Panc1 (cell line): ENCODE data around the gene TAC4. TPM values are rescaled to one million over a fixed set of nuclear protein-coding genes. Genes with fewer than 3 reads are reported as not detected.

Experiments used
- ATAC-seq: fragments of 200-7000 bp; cut with Tn5 transposase; 2 replicates; pipeline ENCODE4 v1.9.1; 2020; ENCODE audit warnings: mild to moderate bottlenecking, moderate library complexity
- BruUV-seq: library from RNA; stranded (reverse); fragments of 400-500 nt; replicated peaks from 2 replicates; lab custom pipeline; 2021; lab: Mats Ljungman, UMichigan
- CTCF ChIA-PET: fragments of 300-600 bp; sonication (Branson Sonifier 250); formaldehyde crosslinking; loops from one replicate; lab custom pipeline; 2022; ENCODE audit warnings: antibody characterized with exemption; lab: Charles Lee
- POLR2A ChIA-PET: fragments of 300-600 bp; sonication (Branson Sonifier 250); formaldehyde crosslinking; loops from one replicate; lab custom pipeline; 2022; ENCODE audit warnings: antibody characterized with exemption; lab: Charles Lee
- DNase-seq: peaks from one replicate; pipeline ENCODE4 v3.0.0-alpha.2; 2010; ENCODE audit warnings: low read depth, low spot score
- H3K27ac ChIP-seq: 2 replicates; pipeline ENCODE4 v1.5.1; 2011; ENCODE audit warnings: mild to moderate bottlenecking, low read length, inconsistent platforms
- H3K27me3 ChIP-seq: fragments of 200-500 bp; sonication (Bioruptor generic); 2 replicates; pipeline ENCODE4 v1.6.0; 2014; ENCODE audit warnings: low read length, inconsistent platforms; ENCODE audit not compliant: control insufficient read depth, insufficient read depth
- H3K36me3 ChIP-seq: fragments of 200-500 bp; sonication (Bioruptor generic); 2 replicates; pipeline ENCODE4 v1.5.1; 2014; ENCODE audit warnings: inconsistent platforms, mild to moderate bottlenecking, low read length, moderate library complexity; ENCODE audit not compliant: control insufficient read depth, insufficient read depth
- H3K4me1 ChIP-seq: 2 replicates; pipeline ENCODE4 v1.5.1; 2011; ENCODE audit warnings: inconsistent platforms, mild to moderate bottlenecking, low read length, moderate library complexity; ENCODE audit not compliant: control insufficient read depth, insufficient read depth
- H3K4me3 ChIP-seq, 2 experiments: 2 replicates each; pipeline ENCODE4 v1.5.1; 2011 to 2012; ENCODE audit warnings: low read depth in 2 of 2, low read length in 2 of 2, mild to moderate bottlenecking in 2 of 2, inconsistent platforms in 1 of 2, moderate library complexity in 1 of 2
- H3K9me3 ChIP-seq: fragments of 200-500 bp; sonication (Bioruptor generic); 2 replicates; pipeline ENCODE4 v1.5.1; 2014; ENCODE audit warnings: low read depth, mild to moderate bottlenecking, inconsistent platforms, low read length, moderate library complexity; ENCODE audit not compliant: control insufficient read depth, insufficient read depth
- CTCF ChIP-seq: fragments of 450-650 bp; IDR thresholded peaks from 2 replicates; pipeline ENCODE4 v1.5.1; 2017; ENCODE audit warnings: mild to moderate bottlenecking
- POLR2AphosphoS5 ChIP-seq: IDR thresholded peaks from 2 replicates; pipeline ENCODE4 v1.6.1; 2012; ENCODE audit warnings: mild to moderate bottlenecking, low read depth, low read length, moderate library complexity
- REST ChIP-seq, 2 experiments: IDR thresholded peaks; 2 replicates each; pipeline ENCODE4 v1.6.1; 2011 to 2012; ENCODE audit warnings: low read depth in 2 of 2, control low read depth in 1 of 2, low read length in 1 of 2, mild to moderate bottlenecking in 1 of 2, moderate library complexity in 1 of 2; ENCODE audit not compliant: insufficient read depth in 1 of 2
- SIN3A ChIP-seq: IDR thresholded peaks from 2 replicates; pipeline ENCODE4 v1.6.1; 2012; ENCODE audit warnings: low read depth, mild to moderate bottlenecking, low read length, moderate library complexity, borderline replicate concordance; ENCODE audit not compliant: insufficient read depth
- TCF7L2 ChIP-seq: IDR thresholded peaks from 2 replicates; pipeline ENCODE4 v1.6.1; 2011; ENCODE audit warnings: mild to moderate bottlenecking, low read depth, low read length, inconsistent platforms
- in situ Hi-C: cut with HindIII; loops from 2 replicates; pipeline ENCODE4 v1.10.0; 2016; ENCODE audit warnings: low sequenced_read_pairs, low pct_unique_long_range_greater_than_20kb
- intact Hi-C: fragments of 100-400 bp; cut with micrococcal nuclease; formaldehyde crosslinking; loops from one replicate; pipeline ENCODE4 v1.10.0; 2022; ENCODE audit not compliant: unreplicated experiment
- total RNA-seq: library from RNA; stranded (reverse); gene quantifications from one replicate; pipeline ENCODE4 v1.2.1, GENCODE V29; 2021; ENCODE audit not compliant: unreplicated experiment

The TAC4 gene
- total RNA-seq, 1 experiment from 2014 or later: not detected

GRCh38 chr17:49815761-49816281, 32.0 kb downstream of the TAC4 start:
- H3K27me3 ChIP-seq: no peaks in the 10 kb centered on the region
- POLR2A ChIA-PET: interaction anchor here (0.7 kb wide), 1 partner anchor 86 kb away, joined by 3 read pairs; no protein-coding TSS in a partner anchor
- CTCF ChIA-PET: no interaction called here
- intact Hi-C loops (no loop called here), in situ Hi-C loops (no loop called here)
- no peaks in the 10 kb centered on the region for H3K9me3 ChIP-seq
- TF ChIP-seq POLR2AphosphoS5 (no peak), TCF7L2 (no peak), CTCF (no peak), REST (IDR thresholded peaks at IDR 0.05; ENCODE audit: insufficient read depth in 1 of 2, low read depth in 2 of 2, low read length in 1 of 2) (no peak), SIN3A (no peak)
- H3K27ac ChIP-seq: no peak overlapping the region
- no peak overlapping the region for H3K4me3 ChIP-seq
- no peak for ATAC-seq
- H3K4me1 ChIP-seq: no peaks in the 10 kb centered on the region
- H3K36me3 ChIP-seq: peaks cover 24% of the 10 kb centered on the region
- no TSS peak for BruUV-seq
- DNase-seq: no peak

GRCh38 chr17:49814781-49815529, 32.9 kb downstream of the TAC4 start:
- DNase-seq: no peak
- H3K27me3 ChIP-seq: no peaks in the 10 kb centered on the region
- H3K36me3 ChIP-seq: peaks cover 23% of the 10 kb centered on the region
- no peak overlapping the region for H3K4me3 ChIP-seq
- POLR2A ChIA-PET: no interaction called here
- no peak for ATAC-seq
- intact Hi-C loops: no loop called here
- no TSS peak for BruUV-seq
- in situ Hi-C loops: no loop called here
- H3K27ac ChIP-seq: no peak overlapping the region
- H3K9me3 ChIP-seq: no peaks in the 10 kb centered on the region
- TF ChIP-seq REST (IDR thresholded peaks at IDR 0.05; ENCODE audit: insufficient read depth in 1 of 2, low read depth in 2 of 2, low read length in 1 of 2) (no peak), TCF7L2 (no peak), SIN3A (no peak), POLR2AphosphoS5 (no peak), CTCF (no peak)
- H3K4me1 ChIP-seq: no peaks in the 10 kb centered on the region
- CTCF ChIA-PET: no interaction called here
